Mucosa of descending colon (tissue), 3 donors: ENCODE data around the gene ZFPM1. TPM values are rescaled to one million over a fixed set of nuclear protein-coding genes. Genes with fewer than 3 reads are reported as not detected.

Experiments used
- ATAC-seq: fragments of 200-7000 bp; cut with Tn5 transposase; one replicate; pipeline ENCODE4 v1.9.1; 2020; ENCODE audit warnings: mild to moderate bottlenecking, moderate library complexity
- DNase-seq, 3 donors: peaks; one replicate each; pipeline ENCODE4 v3.0.0-alpha.2; 2020
- H3K36me3 ChIP-seq: fragments of 200-600 bp; one replicate; pipeline ENCODE4 v1.8.0; 2021; ENCODE audit warnings: low read depth, mild to moderate bottlenecking
- H3K4me1 ChIP-seq: fragments of 200-600 bp; one replicate; pipeline ENCODE4 v1.8.0; 2021; ENCODE audit warnings: low read depth, mild to moderate bottlenecking
- H3K4me3 ChIP-seq: fragments of 200-600 bp; one replicate; pipeline ENCODE4 v1.8.0; 2021; ENCODE audit warnings: mild to moderate bottlenecking
- H3K9me3 ChIP-seq: fragments of 200-600 bp; one replicate; pipeline ENCODE4 v1.8.0; 2021; ENCODE audit warnings: mild to moderate bottlenecking
- CTCF ChIP-seq: fragments of 200-600 bp; IDR thresholded peaks from one replicate; pipeline ENCODE4 v1.8.0; 2022; ENCODE audit warnings: antibody characterized with exemption, mild to moderate bottlenecking
- intact Hi-C, 2 donors: fragments of 100-400 bp; cut with DNase I in 1 of 2; cut with micrococcal nuclease in 1 of 2; formaldehyde crosslinking; loops; one replicate each; pipeline versions ENCODE4 v1.11.0 to v1.11.1; 2022; cut with DNase I, micrococcal nuclease
- total RNA-seq, 3 donors: library from RNA; stranded (reverse); fragmentation: NEBNext Ultra II Directional in 2 of 3; extraction: Animal tissue kit (Norgen Biotek cat#: 25700) in 2 of 3; gene quantifications; one replicate each; pipeline versions ENCODE4 v1.2.1 to v1.2.4, GENCODE V29; 2021 to 2023
- donor health status: DM: no; HTN: no; CAD: no; lungs with moderate emphysema.
- donor health status: DM: no; HTN: no; CAD: no.
- donor health status: DM: no; HTN: yes; CAD: no.

ZFPM1 gene
- total RNA-seq, 3 donors from 2014 or later = 5.2 to 10.3 (median 7.2) TPM

DNA sequence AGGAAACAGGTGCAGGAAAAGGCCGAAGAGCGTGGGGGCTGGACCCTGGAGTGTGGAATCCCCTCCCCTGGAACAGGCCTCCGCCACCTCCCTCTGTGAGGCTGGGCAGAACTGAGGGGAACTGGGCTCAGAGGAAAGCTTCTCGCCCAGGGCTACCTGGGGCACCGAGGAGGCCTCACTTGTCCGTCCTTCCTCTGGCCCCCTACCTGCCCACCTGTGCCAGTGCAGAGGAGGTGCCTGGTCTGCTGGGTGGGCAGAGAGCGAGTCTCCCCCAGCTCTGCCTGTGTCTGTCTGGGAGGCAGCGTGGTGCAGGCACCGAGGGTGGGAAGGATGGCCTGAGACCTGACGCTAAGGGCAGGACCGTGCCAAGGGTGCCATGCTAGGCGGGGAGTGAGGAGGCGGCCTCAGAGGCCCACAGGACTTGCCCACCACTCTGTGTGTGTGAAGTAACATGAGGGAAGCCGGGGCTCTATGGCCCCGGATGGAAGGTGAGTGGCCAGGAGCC is 42.2 kb downstream of the ZFPM1 start:
- DNase-seq (no peak), ATAC-seq (no peak)
- Histone ChIP-seq H3K9me3 (no peaks in the 10 kb centered on the region), H3K36me3 (no peaks in the 10 kb centered on the region), H3K4me1 (no peaks in the 10 kb centered on the region), H3K4me3 (no peak overlapping the region)
- intact Hi-C loops = no loop called here
- TF ChIP-seq CTCF = no peak

- H3K36me3 ChIP-seq = no peaks in the 10 kb centered on the region
- TF ChIP-seq CTCF = no peak
- no peak for DNase-seq
- no peaks in the 10 kb centered on the region for H3K4me1 ChIP-seq
- H3K9me3 ChIP-seq = no peaks in the 10 kb centered on the region
- intact Hi-C loops = no loop called here
- ATAC-seq = no peak
- H3K4me3 ChIP-seq = no peak overlapping the region
Observed at GRCh38 chr16:88497561-88498462, 44.7 kb downstream of the ZFPM1 start.

GRCh38 chr16:88498576-88499208 is 45.6 kb downstream of the ZFPM1 start:
- intact Hi-C loops = no loop called here
- H3K4me1 ChIP-seq = no peaks in the 10 kb centered on the region
- DNase-seq = no peak
- H3K36me3 ChIP-seq = no peaks in the 10 kb centered on the region
- no peak overlapping the region for H3K4me3 ChIP-seq
- no peak for TF ChIP-seq CTCF
- ATAC-seq = no peak
- no peaks in the 10 kb centered on the region for H3K9me3 ChIP-seq

- no peaks in the 10 kb centered on the region for H3K4me1 ChIP-seq
Observed at GRCh38 chr16:88499292-88499691, 46.2 kb downstream of the ZFPM1 start.

GRCh38 chr16:88499836-88500251 is 46.8 kb downstream of the ZFPM1 start:
- ATAC-seq (no peak), DNase-seq (no peak)
- Histone ChIP-seq H3K4me3 (no peak overlapping the region), H3K9me3 (no peaks in the 10 kb centered on the region), H3K36me3 (no peaks in the 10 kb centered on the region), H3K4me1 (peaks cover 3% of the 10 kb centered on the region)
- no peak for TF ChIP-seq CTCF
- intact Hi-C loops = no loop called here

More at GRCh38 chr16:88499292-88499691, 46.2 kb downstream of the ZFPM1 start:
- intact Hi-C loops = no loop called here
- Histone ChIP-seq H3K4me3 (no peak overlapping the region), H3K9me3 (no peaks in the 10 kb centered on the region), H3K36me3 (no peaks in the 10 kb centered on the region)
- DNase-seq (no peak), ATAC-seq (no peak)
- no peak for TF ChIP-seq CTCF
